Glomerular visceral epithelial cell (primary cell): ENCODE measurements around the gene ZWILCH.
"Not testable (repeated sequence)": the region's sequence is repeated elsewhere in the genome, so short reads cannot be mapped to it uniquely, and the experiment has no call there.

ENCODE experiments used
- DNase-seq: peaks from one replicate; pipeline ENCODE4 v3.0.0-alpha.2; 2016; ENCODE audit errors: extremely low spot score

ZWILCH gene

DNA sequence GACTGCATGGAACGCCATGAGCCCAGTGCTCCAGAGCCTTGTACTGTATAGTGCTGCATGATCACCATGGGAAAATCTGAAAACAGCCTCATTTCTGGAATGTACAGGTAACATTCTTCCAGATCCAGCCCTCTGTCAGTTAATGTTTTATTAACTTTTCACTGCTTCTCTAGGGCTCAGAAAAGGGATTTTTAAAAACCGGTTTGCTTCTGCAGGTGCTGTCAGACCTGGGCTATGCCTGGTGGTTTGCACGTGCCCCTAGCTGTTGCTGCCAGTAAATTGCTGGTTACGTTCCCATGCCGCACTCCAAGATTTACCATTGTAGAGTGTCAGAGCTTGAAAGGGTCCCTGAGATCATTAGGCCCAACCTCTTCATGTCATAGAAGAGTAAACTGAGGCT is 16.6 kb upstream of the ZWILCH start:
- DNase-seq = no peak

DNA sequence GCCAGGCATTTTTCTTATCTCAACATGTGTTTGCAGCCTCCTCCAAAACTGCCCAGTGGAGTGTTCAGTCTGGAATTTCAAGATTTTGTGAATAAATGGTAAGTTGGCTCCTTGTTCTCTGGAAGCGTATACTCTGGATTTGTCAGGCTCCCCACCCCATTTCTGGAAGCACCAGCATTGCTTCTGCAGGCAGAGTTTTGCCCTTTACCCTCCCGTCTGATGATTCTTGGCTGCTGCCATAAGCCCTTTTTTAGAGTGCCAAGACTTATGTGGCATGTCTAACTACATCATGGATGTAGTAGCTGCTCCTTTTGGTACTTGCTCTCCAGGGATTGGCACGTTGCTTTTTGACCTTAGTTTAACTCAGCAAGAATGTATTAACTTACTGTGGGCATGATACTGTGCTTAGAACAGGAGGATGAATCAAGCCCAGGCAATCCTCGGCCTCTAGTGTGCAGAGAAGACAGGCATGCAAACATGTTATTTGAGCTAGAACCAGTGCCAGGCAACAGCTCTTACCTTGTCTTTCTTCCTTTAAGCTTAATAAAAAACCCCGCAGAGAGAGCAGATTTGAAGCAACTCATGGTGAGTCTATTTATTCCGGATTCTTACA is 15.8 kb upstream of the ZWILCH start:
- DNase-seq = no peak

DNA sequence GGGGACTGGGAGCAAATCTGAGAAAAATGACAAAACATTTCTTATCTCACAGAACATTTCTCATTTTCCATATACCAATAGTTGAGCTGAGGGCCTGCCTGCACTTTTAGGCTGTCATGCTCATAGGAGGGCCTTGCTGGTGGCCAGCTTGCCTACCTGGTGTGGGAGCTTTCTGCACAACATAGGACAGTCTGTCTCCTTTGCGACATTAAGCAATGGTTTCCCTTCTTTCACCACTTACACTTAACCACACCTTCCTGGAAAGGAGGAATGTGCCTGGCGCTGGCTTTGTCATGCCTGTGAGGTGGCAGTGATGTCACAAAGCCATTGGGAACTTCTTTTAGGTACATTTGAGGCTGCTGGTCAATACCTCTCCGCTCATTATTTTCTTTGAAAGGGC is 13.3 kb upstream of the ZWILCH start:
- no peak for DNase-seq

DNA sequence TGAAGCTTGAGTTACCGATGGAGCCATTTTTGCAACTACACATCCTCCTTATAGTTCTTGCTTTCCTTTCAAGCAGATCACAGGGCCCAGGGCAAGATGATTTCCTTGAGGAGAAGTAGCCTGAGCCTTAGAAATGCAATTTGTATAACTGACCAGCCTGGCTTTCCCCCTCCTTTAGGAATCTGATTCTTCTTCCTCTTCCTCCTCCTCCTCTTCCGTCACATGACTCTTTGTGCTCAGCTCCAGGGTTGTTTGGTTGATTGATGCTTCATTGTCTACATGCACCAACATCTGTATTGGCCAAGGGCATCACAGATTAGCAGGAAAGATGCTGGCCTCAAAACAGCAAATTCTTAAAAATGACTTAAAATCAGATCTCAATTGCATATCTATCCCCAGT is 10.9 kb upstream of the ZWILCH start:
- DNase-seq = no peak

DNA sequence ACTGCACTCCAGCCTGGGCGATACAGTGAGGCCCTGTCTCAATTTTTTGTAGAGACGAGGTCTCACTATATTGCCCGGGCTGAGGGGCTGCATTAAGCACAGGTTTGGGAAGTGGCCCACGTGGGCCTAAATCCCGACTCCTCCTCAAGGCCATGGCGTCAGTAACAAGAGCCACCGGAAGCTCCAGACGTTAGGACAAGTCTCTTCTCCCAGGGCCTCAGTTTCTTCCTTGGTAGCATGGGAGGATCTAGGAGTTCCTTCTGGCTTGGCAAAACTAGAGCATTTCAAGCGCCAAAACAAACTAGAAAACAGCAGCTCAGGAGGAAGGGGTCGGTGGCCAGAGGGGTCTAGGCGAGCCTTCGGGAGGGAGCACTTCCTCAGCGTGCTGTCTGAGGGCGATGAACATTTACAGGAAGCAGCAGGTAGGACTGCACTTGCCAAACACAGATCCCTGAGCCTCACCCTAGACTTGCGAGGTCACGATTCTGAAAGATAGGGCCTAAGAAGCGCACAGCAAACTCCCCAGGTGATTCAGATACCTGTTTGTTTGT is 8.1 kb upstream of the ZWILCH start:
- DNase-seq = no peak

DNA sequence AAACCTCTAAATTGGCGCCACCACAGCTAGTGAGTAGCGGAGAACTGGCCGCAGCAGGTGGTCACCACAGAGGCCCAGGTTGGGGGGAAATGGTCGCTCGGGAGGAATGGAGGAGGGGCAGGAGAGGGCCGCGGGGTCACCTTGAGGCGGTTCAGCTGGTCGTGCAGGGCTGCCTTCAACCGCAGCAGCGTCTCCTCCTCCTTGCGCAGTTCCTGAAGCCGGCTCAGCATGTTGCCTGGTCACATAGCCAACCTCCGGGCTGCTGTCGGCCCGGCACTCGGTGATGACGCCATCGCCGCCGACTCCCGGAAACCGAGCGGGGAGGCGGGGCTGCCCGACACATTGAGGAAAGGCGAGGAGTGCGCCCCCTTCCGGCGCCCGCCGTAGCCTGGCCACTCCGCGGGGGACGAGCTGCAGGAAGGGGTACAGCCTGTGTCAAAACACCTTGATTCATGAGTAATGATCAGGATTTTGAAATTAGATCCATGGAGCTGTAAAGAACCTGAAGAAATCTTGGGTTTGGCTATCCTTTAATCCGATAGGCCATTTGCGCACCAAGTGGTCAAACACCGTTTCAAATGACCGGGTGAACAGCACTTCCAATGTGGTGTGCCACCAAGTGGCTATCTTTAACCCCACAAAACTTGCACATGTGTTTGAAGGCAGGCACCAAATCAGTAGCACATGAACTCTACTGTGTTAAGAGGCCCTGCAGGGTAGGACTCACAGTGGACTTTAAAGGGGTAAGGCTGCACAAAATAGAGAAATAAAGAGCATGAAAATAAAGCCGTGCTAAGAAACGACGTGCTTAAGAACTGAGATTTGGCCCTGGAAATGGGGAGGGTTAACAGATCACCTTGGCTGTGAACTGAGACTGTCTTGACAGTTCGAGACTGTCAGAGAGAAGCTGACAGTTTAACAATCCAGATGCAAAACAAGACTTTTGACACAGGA is 7.3 kb upstream of the ZWILCH start, which contains the start of gene SNAPC5:
SNAPC5 (minus strand) TSS at position 261 of the 954 bp plus-strand sequence; CDS start at position 230, 31 bp downstream.
- peak; percentile 95 for DNase-seq

DNA sequence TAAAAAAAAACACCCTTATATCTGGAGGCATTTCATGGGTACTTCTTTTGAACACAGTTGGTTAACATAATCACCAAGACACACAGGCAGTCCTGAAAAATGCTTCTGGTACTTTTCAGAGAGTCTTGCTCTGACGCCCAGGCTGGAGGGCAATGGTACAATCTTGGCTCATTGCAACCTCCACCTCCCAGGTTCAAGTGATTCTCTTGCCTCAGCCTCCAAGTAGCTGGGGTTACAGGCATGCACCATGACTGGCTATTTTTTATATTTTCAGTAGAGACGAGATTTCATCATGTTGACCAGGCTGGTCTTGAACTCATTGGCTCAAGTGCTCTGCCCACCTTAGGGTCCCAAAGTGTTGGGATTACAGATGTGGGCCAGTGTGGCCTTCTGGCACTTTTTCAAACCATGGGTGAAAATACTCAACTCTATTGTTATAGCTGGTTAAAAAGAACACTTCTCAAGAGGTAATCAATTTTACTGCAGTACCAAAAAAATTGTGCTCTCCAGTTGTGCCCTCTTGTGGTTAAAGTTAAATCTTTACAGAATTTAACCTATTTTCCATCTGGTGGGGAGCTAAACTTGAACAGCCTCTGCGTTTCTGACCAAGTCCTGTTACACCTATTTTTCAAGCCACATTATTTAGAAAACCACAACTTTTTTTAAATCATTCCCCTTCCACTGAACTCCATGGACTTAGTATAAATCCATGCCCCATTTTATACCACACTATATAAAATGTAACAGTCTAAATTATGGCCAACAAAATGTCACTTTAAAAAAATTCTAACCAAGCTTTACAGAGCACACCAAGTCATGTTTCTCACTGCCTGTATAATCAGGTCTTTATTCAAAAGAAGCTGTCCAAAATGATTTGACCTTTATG is 6.4 kb upstream of the ZWILCH start:
- peak; percentile 33 for DNase-seq

DNA sequence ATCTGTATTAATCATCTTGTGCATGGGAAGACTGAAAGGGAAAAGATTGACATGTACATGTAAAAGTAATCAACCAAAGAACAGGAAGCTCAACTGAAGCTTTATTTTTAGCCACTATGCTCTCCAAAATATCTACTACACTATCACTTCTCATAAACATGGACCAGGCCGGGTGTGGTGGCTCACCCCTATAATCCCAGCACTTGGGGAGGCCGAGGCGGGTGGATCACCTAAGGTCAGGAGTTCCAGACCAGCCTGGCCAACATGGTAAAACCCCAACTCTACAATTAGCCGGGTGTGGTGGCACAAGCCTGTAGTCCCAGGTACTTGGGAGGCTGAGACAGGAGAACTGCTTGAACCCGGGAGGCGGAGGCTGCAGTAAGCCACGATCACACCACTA is 4.8 kb upstream of the ZWILCH start:
- DNase-seq = not testable (repeated sequence)

DNA sequence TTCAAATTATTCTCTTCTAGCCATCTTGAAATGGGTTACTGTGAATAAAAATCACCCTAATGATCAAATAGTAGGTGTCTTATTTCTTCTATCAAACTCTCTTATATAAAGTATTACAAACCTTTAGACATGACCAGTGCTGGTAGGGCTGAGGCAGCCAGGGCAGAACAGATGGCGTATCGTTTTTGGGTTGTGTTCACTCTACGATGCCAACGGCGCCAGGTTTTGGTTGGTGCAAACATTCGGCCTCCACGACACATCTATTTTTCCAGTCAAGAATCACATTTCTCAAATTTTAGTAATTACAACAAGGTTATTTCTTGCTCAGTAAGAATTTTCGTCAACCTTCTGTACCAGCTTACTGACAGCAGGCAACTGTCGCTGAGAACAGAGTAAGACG is 2.6 kb upstream of the ZWILCH start:
- DNase-seq = no peak

DNA sequence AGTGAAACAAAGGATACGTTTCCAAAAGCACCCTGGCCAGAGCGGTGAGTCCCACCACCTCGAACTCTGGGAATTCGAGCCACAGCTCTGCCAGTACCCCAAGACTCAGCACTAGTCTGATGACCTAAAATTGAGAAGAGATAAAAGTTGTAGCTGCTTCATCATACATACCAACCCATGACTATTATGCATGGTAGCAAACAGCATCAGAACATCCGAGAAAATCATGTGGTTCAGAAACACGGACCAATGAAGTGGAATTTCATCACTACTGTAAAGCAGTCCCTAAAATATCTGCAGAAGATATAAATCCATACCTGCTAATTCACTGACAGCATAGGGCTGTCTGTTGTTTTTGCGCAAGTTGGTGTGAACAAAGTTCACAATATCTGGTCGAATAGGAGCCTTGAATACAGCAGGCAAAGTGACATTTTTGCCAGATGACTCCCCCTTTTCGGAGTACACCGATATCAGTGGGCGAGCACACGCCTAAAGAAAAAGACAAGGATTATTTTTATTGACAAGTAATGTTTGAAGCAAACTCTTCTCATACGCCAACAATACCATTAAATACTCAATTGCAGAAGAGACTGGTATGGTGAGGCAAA is 2.0 kb upstream of the ZWILCH start:
- not testable (repeated sequence) for DNase-seq

DNA sequence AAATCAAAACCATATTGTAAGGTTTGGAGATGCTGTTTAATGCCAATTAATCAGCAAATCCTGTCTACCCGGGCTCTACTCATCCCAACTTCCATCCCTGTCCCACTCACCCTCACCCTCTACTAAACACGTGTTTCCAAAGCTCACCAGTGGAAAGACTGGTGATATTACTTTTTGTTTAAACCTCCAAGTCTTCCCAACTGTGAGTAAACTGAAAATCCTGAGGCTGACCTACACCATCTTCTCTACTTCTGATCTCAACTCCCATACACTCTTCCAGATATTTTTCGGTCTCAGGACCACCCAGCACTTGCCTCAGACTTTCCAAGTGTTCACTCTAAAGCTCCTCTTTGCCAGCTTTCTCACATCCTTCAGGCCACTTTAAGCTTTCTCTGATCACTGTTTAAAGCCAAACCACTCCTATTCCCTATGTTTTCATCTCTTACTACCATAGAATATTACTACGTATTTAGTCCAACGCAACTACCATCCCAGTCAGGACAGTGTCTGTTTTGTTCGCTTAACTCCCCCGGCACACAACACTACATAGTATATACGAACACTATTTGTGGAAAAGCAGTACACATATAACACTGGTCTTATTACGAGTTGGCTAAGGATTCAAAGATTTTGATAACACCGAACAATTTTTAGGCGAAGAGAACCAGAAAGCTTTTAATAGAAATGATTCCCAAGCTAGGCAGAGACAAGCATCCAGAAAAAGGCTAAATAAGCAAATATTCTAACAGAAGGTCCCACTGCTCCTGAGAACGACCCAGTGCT is 1.2 kb upstream of the ZWILCH start:
- no peak for DNase-seq

DNA sequence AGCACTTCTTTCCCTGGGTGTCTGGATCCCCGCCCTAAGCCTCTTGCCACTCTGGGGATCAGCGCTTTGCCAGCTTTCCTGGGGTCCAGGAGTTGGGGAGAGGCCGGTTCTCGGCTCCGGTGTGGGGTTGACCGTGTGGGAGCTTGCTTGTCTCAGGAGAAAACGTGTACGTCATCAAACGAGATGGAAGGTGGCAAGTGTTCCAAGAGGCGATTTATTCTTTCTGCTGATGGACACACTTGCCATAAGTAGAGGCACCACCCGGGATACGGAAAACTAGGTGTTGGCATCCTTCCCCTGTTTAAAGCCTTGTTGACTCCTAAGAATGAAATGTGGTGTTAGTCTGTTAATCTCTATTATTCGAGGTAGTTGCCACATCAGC is 295 bp downstream of the ZWILCH start:
- DNase-seq = no peak

DNA sequence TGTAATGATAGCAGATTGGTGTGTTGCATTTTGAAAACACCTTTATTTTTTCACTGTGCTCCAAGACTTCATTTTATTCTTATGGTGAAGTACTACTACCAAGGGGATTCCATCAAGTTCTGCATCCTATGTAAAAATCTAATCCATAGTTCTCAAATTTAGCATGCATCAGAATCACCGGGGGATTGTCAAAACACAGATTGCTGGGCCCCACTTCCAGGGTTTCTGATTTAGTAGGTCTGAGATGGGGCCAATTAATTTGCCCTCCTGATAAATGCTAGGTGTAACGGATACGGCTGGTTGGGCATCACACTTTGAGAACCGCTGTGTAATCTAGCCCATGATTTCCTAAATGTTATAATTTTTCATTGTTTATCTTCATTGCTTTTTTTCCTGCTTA is 692 bp downstream of the ZWILCH start:
- no peak for DNase-seq

DNA sequence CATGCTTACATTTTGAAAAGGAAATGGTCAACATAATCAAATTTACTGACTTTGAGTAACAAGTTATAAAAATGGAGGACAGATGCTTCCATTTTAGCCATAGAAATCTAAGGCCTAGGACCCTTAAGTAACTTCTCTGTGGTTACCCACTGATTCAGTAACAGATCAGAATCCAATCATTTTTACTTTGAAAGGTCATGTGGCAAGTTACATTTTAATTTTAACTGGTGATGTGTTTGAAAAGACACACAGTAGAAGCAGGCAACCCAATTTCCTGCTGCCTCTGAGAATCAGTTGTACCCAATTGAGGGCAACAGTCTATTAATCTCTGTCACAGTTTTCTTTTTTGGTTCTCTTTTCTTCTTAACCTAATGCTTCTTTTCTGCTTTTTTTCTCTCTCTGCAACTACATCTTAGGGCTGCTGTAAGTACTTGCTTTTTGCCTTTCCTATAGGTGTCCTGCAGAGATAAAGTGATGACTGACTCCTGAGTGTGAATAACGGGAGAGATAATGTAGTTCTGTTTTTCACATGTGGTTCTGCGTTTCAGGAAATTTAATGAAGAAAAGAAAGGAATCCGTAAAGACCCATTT is 3.3 kb downstream of the ZWILCH start:
- DNase-seq = no peak

DNA sequence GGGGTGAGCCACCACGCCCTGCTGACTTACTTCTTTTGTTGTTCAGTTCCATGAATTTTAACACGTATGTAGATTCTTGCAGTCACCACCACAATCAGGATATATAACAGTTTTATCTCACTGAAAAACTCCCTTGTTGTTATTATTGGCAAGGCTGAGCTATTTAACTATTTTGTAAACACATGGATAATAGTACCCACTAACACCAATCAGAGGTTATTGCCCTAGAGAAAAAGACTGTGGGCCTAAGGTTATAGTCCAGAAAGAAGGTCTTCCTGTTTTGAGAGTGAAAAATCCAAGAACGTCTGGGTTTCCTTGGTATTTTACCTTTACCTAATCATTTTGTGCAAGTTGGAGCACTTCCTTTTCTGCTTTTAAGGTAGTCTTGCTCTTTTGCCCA is 9.5 kb downstream of the ZWILCH start:
- DNase-seq = no peak

DNA sequence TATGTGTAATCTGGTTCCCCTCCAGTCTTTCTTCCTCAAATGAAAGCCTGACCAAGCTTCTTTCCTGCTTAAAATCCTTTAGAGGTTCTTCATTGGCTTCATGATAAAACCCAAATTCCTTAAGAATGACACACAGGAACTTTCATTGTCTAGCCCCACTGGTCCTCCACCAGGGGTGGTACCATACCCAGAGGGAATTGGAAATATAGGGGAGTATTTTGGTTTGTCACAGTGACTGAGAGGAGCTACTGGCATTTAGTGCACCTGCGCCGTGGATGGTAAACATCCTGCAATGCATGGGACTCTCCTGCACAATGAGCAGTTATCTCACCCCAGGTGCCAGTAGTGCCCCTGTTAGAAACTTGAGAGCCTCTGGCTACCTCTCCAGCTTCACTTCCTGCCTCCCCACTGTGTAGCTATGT is 10.8 kb downstream of the ZWILCH start:
- no peak for DNase-seq

DNA sequence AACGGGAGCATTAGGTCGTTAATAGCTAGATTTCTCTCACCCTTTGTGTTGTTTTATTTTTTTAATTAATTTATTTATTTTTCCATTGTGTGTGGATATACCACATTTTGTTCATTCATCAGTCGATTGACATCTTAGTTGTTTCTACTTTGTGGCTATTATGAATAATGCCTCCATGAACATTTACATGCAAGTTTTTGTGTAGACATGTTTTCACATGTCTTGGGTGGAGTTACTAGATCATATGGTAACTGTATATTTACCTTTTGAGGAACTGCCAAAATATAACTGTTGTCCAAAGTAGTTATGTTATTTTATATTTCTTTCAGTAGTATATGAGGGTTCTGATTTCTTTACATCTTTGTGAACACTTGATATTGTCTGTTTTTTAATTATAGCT is 18.8 kb downstream of the ZWILCH start:
- no peak for DNase-seq

DNA sequence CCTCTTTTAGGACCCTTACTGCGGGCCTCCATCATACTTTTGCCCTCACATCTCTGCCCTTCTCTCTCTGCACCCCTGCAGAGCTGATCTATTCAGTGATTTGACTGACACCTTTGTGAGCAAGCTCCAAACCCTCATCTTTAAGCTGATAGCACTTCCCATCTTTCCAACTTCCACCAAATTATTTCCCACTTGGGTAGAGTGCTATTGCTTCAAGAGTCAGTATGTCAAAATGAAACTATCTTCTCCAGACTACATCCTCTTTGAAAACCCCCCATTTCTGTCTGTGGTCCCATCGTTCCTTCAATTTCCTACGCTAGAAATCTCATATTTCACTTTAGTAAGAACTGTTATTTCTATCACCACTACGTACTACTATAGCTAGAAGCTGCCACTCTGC is 19.7 kb downstream of the ZWILCH start:
- DNase-seq = no peak

DNA sequence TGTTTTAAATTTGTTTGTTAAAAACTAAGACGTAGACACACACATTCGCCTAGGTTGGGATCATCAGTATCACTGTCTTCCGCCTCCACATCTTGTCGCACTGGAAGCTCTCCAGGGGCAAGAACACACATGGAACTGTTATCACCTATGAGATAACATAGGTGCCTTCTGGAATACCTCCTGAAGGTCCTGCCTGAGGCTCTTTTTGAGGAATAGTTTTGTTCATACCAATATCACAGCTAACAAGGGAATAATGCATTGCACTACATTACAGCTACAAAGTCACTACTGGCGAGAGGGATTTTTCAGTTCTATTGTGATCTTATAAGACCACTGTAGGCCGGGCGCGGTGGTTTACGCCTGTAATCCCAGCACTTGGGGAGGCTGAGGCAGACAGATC is 29.9 kb downstream of the ZWILCH start:
- DNase-seq = no peak

DNA sequence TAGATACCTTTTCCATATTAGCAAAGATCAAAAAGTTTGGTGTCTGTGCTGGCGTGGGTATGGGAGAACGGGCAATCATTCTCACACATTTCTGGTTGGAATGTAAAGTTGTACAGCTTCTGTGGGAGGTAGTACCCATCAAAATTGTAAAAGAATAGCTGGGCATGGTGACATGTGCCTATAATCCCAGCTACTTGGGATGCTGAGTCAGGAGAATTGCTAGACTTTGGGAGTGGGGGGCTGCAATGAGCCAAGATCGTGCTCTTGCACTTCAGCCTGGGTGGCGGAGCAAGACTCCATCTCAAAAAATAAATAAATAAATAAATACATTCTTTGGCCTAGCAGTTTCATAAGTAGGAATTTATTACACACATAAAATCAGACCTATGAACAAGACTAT is 37.8 kb downstream of the ZWILCH start:
- DNase-seq = no peak
